HCT116 (cell line): Measurements from ENCODE around the gene MAVS.

Experiments used
- CTCF ChIP-seq, 3 experiments: fragments of 200-600 bp in 1 of 3; sonication (generic) in 1 of 3; IDR thresholded peaks in 2 of 3; conservative IDR thresholded peaks in 1 of 3; 2 replicates each; pipeline ENCODE4 v1.5.1; 2012 to 2017; ENCODE audit warnings: low read depth in 2 of 3, low read length in 2 of 3, antibody characterized with exemption in 1 of 3, borderline replicate concordance in 1 of 3, control low read depth in 1 of 3, mild to moderate bottlenecking in 1 of 3, mixed read lengths in 1 of 3, mixed run types in 1 of 3, moderate library complexity in 1 of 3; ENCODE audit not compliant: insufficient read depth in 1 of 3
- EZH2phosphoT487 ChIP-seq: fragments of 200-600 bp; IDR thresholded peaks from 2 replicates; pipeline ENCODE4 v1.6.1; 2018; ENCODE audit warnings: antibody characterized with exemption, borderline replicate concordance
- FOSL1 ChIP-seq: IDR thresholded peaks from 2 replicates; pipeline ENCODE4 v1.6.1; 2012; ENCODE audit warnings: low read depth
- POLR2A ChIP-seq: IDR thresholded peaks from 2 replicates; pipeline ENCODE4 v1.7.0; 2011; ENCODE audit warnings: borderline replicate concordance; ENCODE audit not compliant: insufficient read depth, insufficient read length; ENCODE audit errors: extremely low read depth
- POLR2AphosphoS5 ChIP-seq: IDR thresholded peaks from 2 replicates; pipeline ENCODE4 v1.6.1; 2011; ENCODE audit warnings: mild to moderate bottlenecking, low read depth, low read length, moderate library complexity
- ZBTB33 ChIP-seq: IDR thresholded peaks from 2 replicates; pipeline ENCODE4 v1.6.1; 2011; ENCODE audit warnings: mild to moderate bottlenecking, low read length, moderate library complexity; ENCODE audit not compliant: insufficient replicate concordance; ENCODE audit errors: extremely low read depth
- ZNF274 ChIP-seq: fragments of 200-500 bp; sonication (Bioruptor generic); IDR thresholded peaks from 2 replicates; pipeline ENCODE4 v1.6.1; 2014; ENCODE audit warnings: mild to moderate bottlenecking, low read depth, low read length, inconsistent platforms

- TF ChIP-seq CTCF (IDR thresholded peaks at IDR 0.05 in 2 of 3, conservative IDR thresholded peaks at IDR 0.05 in 1 of 3; ENCODE audit: borderline replicate concordance in 1 of 3, insufficient read depth in 1 of 3, low read depth in 2 of 3, low read length in 2 of 3) (no peak), POLR2A (no peak), FOSL1 (no peak), POLR2AphosphoS5 (no peak), EZH2phosphoT487 (no peak), ZNF274 (no peak), ZBTB33 (no peak)
Measured at GRCh38 chr20:3812975-3813847, 33.4 kb upstream of the MAVS start.
